HCT116 (cell line): ENCODE measurements around the gene TPR. TPM values are rescaled to one million over a fixed set of nuclear protein-coding genes. Genes with fewer than 3 reads are reported as not detected.

Experiments
- ATAC-seq: fragments of 200-7000 bp; cut with Tn5 transposase; 2 replicates; pipeline ENCODE4 v1.9.1; 2020; ENCODE audit warnings: mild to moderate bottlenecking, moderate library complexity
- BruUV-seq: library from RNA; stranded (reverse); fragments of 400-500 nt; replicated peaks from 2 replicates; lab custom pipeline; 2021; lab: Mats Ljungman, UMichigan
- CTCF ChIA-PET: fragments of 300-600 bp; sonication (Branson Sonifier 250); formaldehyde crosslinking; loops from one replicate; lab custom pipeline; 2021; ENCODE audit warnings: antibody characterized with exemption; lab: Charles Lee
- POLR2A ChIA-PET: fragments of 300-600, 350-600 bp; sonication (Branson Sonifier 250); formaldehyde crosslinking; loops from one replicate; lab custom pipeline; 2021; ENCODE audit warnings: antibody characterized with exemption; lab: Charles Lee
- RAD21 ChIA-PET, 2 experiments: fragments of 300-600 bp; sonication (Branson Sonifier 250); formaldehyde crosslinking; loops; one replicate each; lab custom pipeline; 2023; ENCODE audit warnings: low total read pairs in 2 of 2; ENCODE audit not compliant: uncharacterized antibody in 2 of 2, unreplicated experiment in 2 of 2, low non-redundant PET in 1 of 2; lab: Charles Lee
- DNase-seq: peaks from one replicate; pipeline ENCODE4 v3.0.0-alpha.2; 2010; ENCODE audit warnings: low read depth, low spot score
- H2AFZ ChIP-seq: fragments of 200-600 bp; shearing (Covaris generic), sonication (generic); 2 replicates; pipeline ENCODE4 v1.6.1; 2017; ENCODE audit warnings: low read depth, mixed run types, mixed read lengths, antibody characterized with exemption, low read length; ENCODE audit not compliant: poor library complexity, severe bottlenecking
- H3K27ac ChIP-seq: 2 replicates; pipeline ENCODE4 v1.5.1; 2012; ENCODE audit warnings: low read depth, low read length
- H3K27me3 ChIP-seq: fragments of 200-600 bp; sonication (generic); 2 replicates; pipeline ENCODE4 v1.6.1; 2016; ENCODE audit warnings: mixed run types, low read length, mixed read lengths; ENCODE audit not compliant: insufficient read depth
- H3K36me3 ChIP-seq, 2 experiments: fragments of 200-500 bp in 1 of 2; fragments of 200-600 bp in 1 of 2; sonication (Bioruptor generic) in 1 of 2; sonication (generic) in 1 of 2; 2 replicates each; pipeline versions ENCODE4 v1.5.1 to v1.6.1; 2014 to 2016; ENCODE audit warnings: low read length in 2 of 2, inconsistent platforms in 1 of 2, mixed read lengths in 1 of 2, mixed run types in 1 of 2; ENCODE audit not compliant: insufficient read depth in 2 of 2, control insufficient read depth in 1 of 2
- H3K4me1 ChIP-seq, 2 experiments: fragments of 200-600 bp in 1 of 2; sonication (generic) in 1 of 2; 2 replicates each; pipeline versions ENCODE4 v1.5.1 to v1.6.1; 2012 to 2017; ENCODE audit warnings: low read length in 2 of 2, inconsistent platforms in 1 of 2, mild to moderate bottlenecking in 1 of 2, mixed read lengths in 1 of 2, mixed run types in 1 of 2, moderate library complexity in 1 of 2; ENCODE audit not compliant: insufficient read depth in 2 of 2, control insufficient read depth in 1 of 2
- H3K4me2 ChIP-seq: fragments of 200-600 bp; sonication (generic); 2 replicates; pipeline ENCODE4 v1.6.1; 2017; ENCODE audit warnings: mixed run types, low read length, mixed read lengths
- H3K4me3 ChIP-seq, 2 experiments: fragments of 200-600 bp in 1 of 2; sonication (generic) in 1 of 2; replicated peaks in 1 of 2; 2 replicates each; pipeline ENCODE4 v1.5.1; 2011 to 2016; ENCODE audit warnings: low read length in 2 of 2, control low read depth in 1 of 2, low read depth in 1 of 2, mild to moderate bottlenecking in 1 of 2, mixed read lengths in 1 of 2, mixed run types in 1 of 2
- H3K79me2 ChIP-seq: fragments of 200-600 bp; sonication (generic); 2 replicates; pipeline ENCODE4 v1.6.1; 2017; ENCODE audit warnings: mild to moderate bottlenecking, mixed run types, low read length, moderate library complexity, mixed read lengths; ENCODE audit not compliant: insufficient read depth
- H3K9ac ChIP-seq: fragments of 200-600 bp; sonication (generic); 2 replicates; pipeline ENCODE4 v1.6.1; 2016; ENCODE audit warnings: low read length, mixed read lengths
- H3K9me2 ChIP-seq: fragments of 200-600 bp; sonication (generic), shearing (Covaris generic); 2 replicates; pipeline ENCODE4 v1.6.1; 2017; ENCODE audit warnings: mixed run types, mild to moderate bottlenecking, moderate library complexity; ENCODE audit not compliant: insufficient read depth
- H3K9me3 ChIP-seq, 2 experiments: fragments of 200-500 bp in 1 of 2; fragments of 200-600 bp in 1 of 2; sonication (Bioruptor generic) in 1 of 2; sonication (generic) in 1 of 2; 2 replicates each; pipeline ENCODE4 v1.6.1; 2014 to 2017; ENCODE audit warnings: low read length in 2 of 2, mixed read lengths in 2 of 2, inconsistent platforms in 1 of 2, low read depth in 1 of 2, mild to moderate bottlenecking in 1 of 2, mixed run types in 1 of 2, moderate library complexity in 1 of 2; ENCODE audit not compliant: control insufficient read depth in 1 of 2, insufficient read depth in 1 of 2
- H4K20me1 ChIP-seq: fragments of 200-600 bp; sonication (generic), shearing (Covaris generic); 2 replicates; pipeline ENCODE4 v1.6.1; 2017; ENCODE audit warnings: mixed run types, mild to moderate bottlenecking, moderate library complexity; ENCODE audit not compliant: insufficient read depth
- CBX3 ChIP-seq: IDR thresholded peaks from 2 replicates; pipeline ENCODE4 v1.6.1; 2012; ENCODE audit warnings: low read depth
- CEBPB ChIP-seq: IDR thresholded peaks from 2 replicates; pipeline ENCODE4 v1.6.1; 2012; ENCODE audit warnings: low read depth
- EGR1 ChIP-seq: IDR thresholded peaks from 2 replicates; pipeline ENCODE4 v1.6.1; 2012; ENCODE audit warnings: low read depth
- ELF1 ChIP-seq: IDR thresholded peaks from 2 replicates; pipeline ENCODE4 v1.6.1; 2012; ENCODE audit warnings: low read depth, borderline replicate concordance
- EZH2 ChIP-seq: fragments of 200-600 bp; sonication (generic); IDR thresholded peaks from 2 replicates; pipeline ENCODE4 v1.6.1; 2017; ENCODE audit warnings: antibody characterized with exemption, mixed run types
- FOSL1 ChIP-seq: IDR thresholded peaks from 2 replicates; pipeline ENCODE4 v1.6.1; 2012; ENCODE audit warnings: low read depth
- POLR2AphosphoS5 ChIP-seq: IDR thresholded peaks from 2 replicates; pipeline ENCODE4 v1.6.1; 2011; ENCODE audit warnings: mild to moderate bottlenecking, low read depth, low read length, moderate library complexity
- RAD21 ChIP-seq: IDR thresholded peaks from 2 replicates; pipeline ENCODE4 v1.6.1; 2012; ENCODE audit warnings: low read depth, mild to moderate bottlenecking
- SIN3A ChIP-seq: IDR thresholded peaks from 2 replicates; pipeline ENCODE4 v1.6.1; 2012; ENCODE audit warnings: low read depth
- SRF ChIP-seq: IDR thresholded peaks from 2 replicates; pipeline ENCODE4 v1.6.1; 2012; ENCODE audit warnings: low read depth
- TCF7L2 ChIP-seq: IDR thresholded peaks from 2 replicates; pipeline ENCODE4 v1.7.0; 2011; ENCODE audit warnings: borderline replicate concordance, inconsistent platforms; ENCODE audit not compliant: insufficient read depth, insufficient read length; ENCODE audit errors: extremely low read depth
- intact Hi-C: fragments of 100-400 bp; cut with micrococcal nuclease; formaldehyde crosslinking; loops from 2 replicates; pipeline ENCODE4 v1.10.0; 2022
- total RNA-seq: library from RNA; stranded (reverse); gene quantifications from one replicate; pipeline ENCODE4 v1.2.1, GENCODE V29; 2021; ENCODE audit not compliant: unreplicated experiment
- TF ChIP-seq, protein P1 (sequence below), 3 experiments: fragments of 200-600 bp in 1 of 3; sonication (generic) in 1 of 3; IDR thresholded peaks in 2 of 3; conservative IDR thresholded peaks in 1 of 3; 2 replicates each; pipeline ENCODE4 v1.5.1; 2012 to 2017; ENCODE audit warnings: low read depth in 2 of 3, low read length in 2 of 3, antibody characterized with exemption in 1 of 3, borderline replicate concordance in 1 of 3, control low read depth in 1 of 3, mild to moderate bottlenecking in 1 of 3, mixed read lengths in 1 of 3, mixed run types in 1 of 3, moderate library complexity in 1 of 3; ENCODE audit not compliant: insufficient read depth in 1 of 3
- TF ChIP-seq, protein P2 (sequence below): IDR thresholded peaks from 2 replicates; pipeline ENCODE4 v1.6.1; 2012; ENCODE audit warnings: low read depth
- TF ChIP-seq, protein P3 (sequence below): IDR thresholded peaks from 2 replicates; pipeline ENCODE4 v1.6.1; 2012
- TF ChIP-seq, protein P4 (sequence below): IDR thresholded peaks from 2 replicates; pipeline ENCODE4 v1.6.1; 2011; ENCODE audit warnings: mild to moderate bottlenecking, low read length, moderate library complexity; ENCODE audit not compliant: insufficient replicate concordance; ENCODE audit errors: extremely low read depth

TPR gene
- total RNA-seq, 1 experiment from 2014 or later = 131 TPM

DNA sequence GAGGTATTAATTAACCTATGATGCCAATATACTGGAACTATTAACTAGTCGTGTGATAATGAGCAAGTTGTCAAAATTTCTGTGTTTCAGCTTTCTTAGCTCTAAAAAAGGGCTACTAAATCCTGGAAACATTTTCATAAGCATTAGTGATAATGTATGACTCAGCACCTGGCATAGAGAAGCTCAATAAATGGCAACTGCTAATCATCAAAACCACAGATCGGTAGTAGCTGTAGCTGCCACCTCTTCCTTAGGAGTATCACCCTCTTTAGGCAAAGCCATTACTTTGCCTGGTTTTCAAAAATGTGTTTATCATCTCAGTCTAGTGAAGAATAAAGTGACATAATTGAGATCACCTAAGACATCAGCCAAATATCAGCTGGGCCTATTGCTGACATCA lies 75.5 kb downstream of the TPR start:
- Histone ChIP-seq H3K27ac (no peak overlapping the region), H3K9me2 (no peaks in the 10 kb centered on the region), H3K9me3 (no peaks in the 10 kb centered on the region), H3K9ac (no peak overlapping the region), H3K4me1 (no peaks in the 10 kb centered on the region), H2AFZ (no peak overlapping the region), H3K27me3 (no peaks in the 10 kb centered on the region), H3K79me2 (no peaks in the 10 kb centered on the region), H4K20me1 (no peaks in the 10 kb centered on the region), H3K4me2 (no peak overlapping the region), H3K4me3 (no peak overlapping the region), H3K36me3 (no peaks in the 10 kb centered on the region)
- ChIA-PET RAD21 (no interaction called here), POLR2A (no interaction called here), CTCF (interaction anchor here (1.0 kb wide), 1 partner anchor 76 kb away, joined by 3 read pairs; the partner anchor contains the start of genes ODR4 and TPR)
- intact Hi-C loops = no loop called here
- ATAC-seq (no peak), DNase-seq (no peak)
- TF ChIP-seq, protein P1, sequence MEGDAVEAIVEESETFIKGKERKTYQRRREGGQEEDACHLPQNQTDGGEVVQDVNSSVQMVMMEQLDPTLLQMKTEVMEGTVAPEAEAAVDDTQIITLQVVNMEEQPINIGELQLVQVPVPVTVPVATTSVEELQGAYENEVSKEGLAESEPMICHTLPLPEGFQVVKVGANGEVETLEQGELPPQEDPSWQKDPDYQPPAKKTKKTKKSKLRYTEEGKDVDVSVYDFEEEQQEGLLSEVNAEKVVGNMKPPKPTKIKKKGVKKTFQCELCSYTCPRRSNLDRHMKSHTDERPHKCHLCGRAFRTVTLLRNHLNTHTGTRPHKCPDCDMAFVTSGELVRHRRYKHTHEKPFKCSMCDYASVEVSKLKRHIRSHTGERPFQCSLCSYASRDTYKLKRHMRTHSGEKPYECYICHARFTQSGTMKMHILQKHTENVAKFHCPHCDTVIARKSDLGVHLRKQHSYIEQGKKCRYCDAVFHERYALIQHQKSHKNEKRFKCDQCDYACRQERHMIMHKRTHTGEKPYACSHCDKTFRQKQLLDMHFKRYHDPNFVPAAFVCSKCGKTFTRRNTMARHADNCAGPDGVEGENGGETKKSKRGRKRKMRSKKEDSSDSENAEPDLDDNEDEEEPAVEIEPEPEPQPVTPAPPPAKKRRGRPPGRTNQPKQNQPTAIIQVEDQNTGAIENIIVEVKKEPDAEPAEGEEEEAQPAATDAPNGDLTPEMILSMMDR (IDR thresholded peaks at IDR 0.05 in 2 of 3, conservative IDR thresholded peaks at IDR 0.05 in 1 of 3; ENCODE audit: borderline replicate concordance in 1 of 3, insufficient read depth in 1 of 3, low read depth in 2 of 3, low read length in 2 of 3) = no peak
- TF ChIP-seq POLR2AphosphoS5 (no peak), CBX3 (no peak), RAD21 (no peak), ELF1 (no peak), CEBPB (no peak), EZH2 (no peak), FOSL1 (no peak), SRF (no peak), SIN3A (no peak), TCF7L2 (no peak), EGR1 (no peak)
- TF ChIP-seq, protein P2, sequence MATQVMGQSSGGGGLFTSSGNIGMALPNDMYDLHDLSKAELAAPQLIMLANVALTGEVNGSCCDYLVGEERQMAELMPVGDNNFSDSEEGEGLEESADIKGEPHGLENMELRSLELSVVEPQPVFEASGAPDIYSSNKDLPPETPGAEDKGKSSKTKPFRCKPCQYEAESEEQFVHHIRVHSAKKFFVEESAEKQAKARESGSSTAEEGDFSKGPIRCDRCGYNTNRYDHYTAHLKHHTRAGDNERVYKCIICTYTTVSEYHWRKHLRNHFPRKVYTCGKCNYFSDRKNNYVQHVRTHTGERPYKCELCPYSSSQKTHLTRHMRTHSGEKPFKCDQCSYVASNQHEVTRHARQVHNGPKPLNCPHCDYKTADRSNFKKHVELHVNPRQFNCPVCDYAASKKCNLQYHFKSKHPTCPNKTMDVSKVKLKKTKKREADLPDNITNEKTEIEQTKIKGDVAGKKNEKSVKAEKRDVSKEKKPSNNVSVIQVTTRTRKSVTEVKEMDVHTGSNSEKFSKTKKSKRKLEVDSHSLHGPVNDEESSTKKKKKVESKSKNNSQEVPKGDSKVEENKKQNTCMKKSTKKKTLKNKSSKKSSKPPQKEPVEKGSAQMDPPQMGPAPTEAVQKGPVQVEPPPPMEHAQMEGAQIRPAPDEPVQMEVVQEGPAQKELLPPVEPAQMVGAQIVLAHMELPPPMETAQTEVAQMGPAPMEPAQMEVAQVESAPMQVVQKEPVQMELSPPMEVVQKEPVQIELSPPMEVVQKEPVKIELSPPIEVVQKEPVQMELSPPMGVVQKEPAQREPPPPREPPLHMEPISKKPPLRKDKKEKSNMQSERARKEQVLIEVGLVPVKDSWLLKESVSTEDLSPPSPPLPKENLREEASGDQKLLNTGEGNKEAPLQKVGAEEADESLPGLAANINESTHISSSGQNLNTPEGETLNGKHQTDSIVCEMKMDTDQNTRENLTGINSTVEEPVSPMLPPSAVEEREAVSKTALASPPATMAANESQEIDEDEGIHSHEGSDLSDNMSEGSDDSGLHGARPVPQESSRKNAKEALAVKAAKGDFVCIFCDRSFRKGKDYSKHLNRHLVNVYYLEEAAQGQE = no peak
- TF ChIP-seq, protein P3, sequence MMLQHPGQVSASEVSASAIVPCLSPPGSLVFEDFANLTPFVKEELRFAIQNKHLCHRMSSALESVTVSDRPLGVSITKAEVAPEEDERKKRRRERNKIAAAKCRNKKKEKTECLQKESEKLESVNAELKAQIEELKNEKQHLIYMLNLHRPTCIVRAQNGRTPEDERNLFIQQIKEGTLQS = no peak
- TF ChIP-seq, protein P4, sequence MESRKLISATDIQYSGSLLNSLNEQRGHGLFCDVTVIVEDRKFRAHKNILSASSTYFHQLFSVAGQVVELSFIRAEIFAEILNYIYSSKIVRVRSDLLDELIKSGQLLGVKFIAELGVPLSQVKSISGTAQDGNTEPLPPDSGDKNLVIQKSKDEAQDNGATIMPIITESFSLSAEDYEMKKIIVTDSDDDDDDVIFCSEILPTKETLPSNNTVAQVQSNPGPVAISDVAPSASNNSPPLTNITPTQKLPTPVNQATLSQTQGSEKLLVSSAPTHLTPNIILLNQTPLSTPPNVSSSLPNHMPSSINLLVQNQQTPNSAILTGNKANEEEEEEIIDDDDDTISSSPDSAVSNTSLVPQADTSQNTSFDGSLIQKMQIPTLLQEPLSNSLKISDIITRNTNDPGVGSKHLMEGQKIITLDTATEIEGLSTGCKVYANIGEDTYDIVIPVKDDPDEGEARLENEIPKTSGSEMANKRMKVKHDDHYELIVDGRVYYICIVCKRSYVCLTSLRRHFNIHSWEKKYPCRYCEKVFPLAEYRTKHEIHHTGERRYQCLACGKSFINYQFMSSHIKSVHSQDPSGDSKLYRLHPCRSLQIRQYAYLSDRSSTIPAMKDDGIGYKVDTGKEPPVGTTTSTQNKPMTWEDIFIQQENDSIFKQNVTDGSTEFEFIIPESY = no peak
- BruUV-seq = no TSS peak
